Activated CD4-positive, alpha-beta memory T cell treated with anti-CD3 and anti-CD28 coated beads for 36 hours (primary cell): ENCODE data around the gene SUMO2. TPM values are rescaled to one million over a fixed set of nuclear protein-coding genes. Genes with fewer than 3 reads are reported as not detected.
"Not testable (repeated sequence)": the region's sequence is repeated elsewhere in the genome, so short reads cannot be mapped to it uniquely, and the experiment has no call there.

Source experiments
- CTCF ChIA-PET: fragments of 350-600 bp; sonication (Branson Sonifier 250); formaldehyde crosslinking; loops from one replicate; lab custom pipeline; 2021; ENCODE audit warnings: antibody characterized with exemption, inconsistent platforms; lab: Charles Lee
- POLR2A ChIA-PET: fragments of 350-600 bp; sonication (Branson Sonifier 250); formaldehyde crosslinking; loops from one replicate; lab custom pipeline; 2021; ENCODE audit warnings: antibody characterized with exemption; lab: Charles Lee
- DNase-seq: peaks from one replicate; pipeline ENCODE4 v3.0.0-alpha.2; 2020
- H3K27ac Mint-ChIP-seq: one replicate; pipeline ENCODE4 v1.8.0; 2021; ENCODE audit warnings: mixed read lengths
- H3K27me3 Mint-ChIP-seq: one replicate; pipeline ENCODE4 v1.8.0; 2021; ENCODE audit warnings: mixed read lengths
- H3K36me3 Mint-ChIP-seq: one replicate; pipeline ENCODE4 v1.8.0; 2021; ENCODE audit warnings: mixed read lengths
- H3K4me1 Mint-ChIP-seq: one replicate; pipeline ENCODE4 v1.8.0; 2021; ENCODE audit warnings: low read depth, mixed read lengths
- H3K4me3 Mint-ChIP-seq: one replicate; pipeline ENCODE4 v1.8.0; 2021; ENCODE audit warnings: mild to moderate bottlenecking, mixed read lengths
- H3K9me3 Mint-ChIP-seq: one replicate; pipeline ENCODE4 v1.8.0; 2021; ENCODE audit warnings: mixed read lengths
- intact Hi-C: fragments of 100-400 bp; cut with micrococcal nuclease; formaldehyde crosslinking; loops from one replicate; pipeline ENCODE4 v1.15.1; 2023
- total RNA-seq, 2 experiments: library from RNA; stranded (reverse); gene quantifications; one replicate each; pipeline ENCODE4 v1.2.3, GENCODE V29; 2021

Gene SUMO2
- total RNA-seq, 2 experiments from 2014 or later, result 610 to 612 TPM

- not testable (repeated sequence) for DNase-seq
- POLR2A ChIA-PET, result interaction anchor here (1.0 to 1.3 kb wide), 2 partner anchors 9 to 13 kb away, joined by 3 to 4 read pairs; no protein-coding TSS in a partner anchor
- CTCF ChIA-PET, result interaction anchor here (1.1 to 1.3 kb wide), 2 partner anchors 14 to 43 kb away, joined by 3 to 7 read pairs; no protein-coding TSS in a partner anchor
Measured at GRCh38 chr17:75158480-75158879, 24.3 kb downstream of the SUMO2 start.

GRCh38 chr17:75155191-75155601, 27.6 kb downstream of the SUMO2 start:
- Mint-ChIP-seq H3K4me1 (peaks cover 31% of the 10 kb centered on the region), H3K4me3 (no peak overlapping the region), H3K36me3 (peaks cover 11% of the 10 kb centered on the region), H3K27me3 (no peaks in the 10 kb centered on the region), H3K27ac (peak overlapping the region; percentile 86), H3K9me3 (no peaks in the 10 kb centered on the region)
- ChIA-PET CTCF (interaction anchor here (1.0 to 1.5 kb wide), 2 partner anchors 17 to 142 kb away, joined by 3 to 6 read pairs; partner anchors contain the start of gene MRPL58), POLR2A (interaction anchor here (0.6 to 1.5 kb wide), 9 partner anchors 10 to 143 kb away, joined by 3 to 11 read pairs (median 6); partner anchors contain the start of genes MRPL58 and NT5C)
- intact Hi-C loops, result loop anchor here (2.0 kb wide), 2 partner anchors 28 to 40 kb away; partner anchors contain the start of gene SUMO2
- no peak for DNase-seq

More at GRCh38 chr17:75158480-75158879, 24.3 kb downstream of the SUMO2 start:
- H3K27ac Mint-ChIP-seq, H3K9me3 Mint-ChIP-seq, H3K36me3 Mint-ChIP-seq, H3K4me3 Mint-ChIP-seq, H3K27me3 Mint-ChIP-seq, intact Hi-C loops: not testable (repeated sequence)
- H3K4me1 Mint-ChIP-seq, result peaks cover 10% of the 10 kb centered on the region

- intact Hi-C loops, result loop anchor here (1.0 to 5.0 kb wide), 5 partner anchors 28 to 107 kb away; partner anchors contain the start of genes ATP5PD, GGA3, KCTD2 and MRPS7
- peak within 1 kb of the TSS; percentile 86 for H3K27ac Mint-ChIP-seq
- POLR2A ChIA-PET, result interaction anchor here (0.6 to 1.5 kb wide), 12 partner anchors 9 to 143 kb away, joined by 3 to 11 read pairs (median 4); partner anchors contain the start of genes ARMC7, MIF4GD, MRPL58 and NT5C
- peak within 1 kb of the TSS; percentile 95 for H3K4me3 Mint-ChIP-seq
- CTCF ChIA-PET, result interaction anchor here (1.0 to 1.5 kb wide), 3 partner anchors 17 to 142 kb away, joined by 3 to 6 read pairs (median 3); partner anchors contain the start of gene MRPL58
- H3K9me3 Mint-ChIP-seq, result no peaks in the 10 kb centered on the region
- H3K27me3 Mint-ChIP-seq, result no peaks in the 10 kb centered on the region
- H3K4me1 Mint-ChIP-seq, result peaks cover 34% of the 10 kb centered on the region
- DNase-seq, result peak; percentile 99
- peaks cover 11% of the 10 kb centered on the region for H3K36me3 Mint-ChIP-seq
Measured at GRCh38 chr17:75154195-75155106, 28.3 kb downstream of the SUMO2 start, which contains the start of gene JPT1. Gene JPT1 (minus strand): TSS chr17:75154512. CDS start chr17:75154397, 115 bp downstream.

GRCh38 chr17:75153780-75154194, 29.0 kb downstream of the SUMO2 start:
- Mint-ChIP-seq H3K36me3 (peaks cover 11% of the 10 kb centered on the region), H3K27me3 (no peaks in the 10 kb centered on the region), H3K27ac (peak overlapping the region; percentile 86), H3K4me1 (peaks cover 34% of the 10 kb centered on the region), H3K9me3 (no peaks in the 10 kb centered on the region), H3K4me3 (peak overlapping the region; percentile 95)
- intact Hi-C loops, result loop anchor here (1.0 to 5.0 kb wide), 5 partner anchors 29 to 108 kb away; partner anchors contain the start of genes ATP5PD, GGA3, KCTD2 and MRPS7
- ChIA-PET CTCF (interaction anchor here (1.0 to 1.5 kb wide), 2 partner anchors 18 to 48 kb away, joined by 3 to 6 read pairs; no protein-coding TSS in a partner anchor), POLR2A (interaction anchor here (1.0 to 1.5 kb wide), 6 partner anchors 8 to 142 kb away, joined by 3 to 11 read pairs (median 4); partner anchors contain the start of genes ARMC7, MIF4GD, MRPL58 and SLC16A5)
- DNase-seq, result peak; percentile 51

- H3K27ac Mint-ChIP-seq, result peak overlapping the region; percentile 86
- H3K27me3 Mint-ChIP-seq, result no peaks in the 10 kb centered on the region
- H3K9me3 Mint-ChIP-seq, result no peaks in the 10 kb centered on the region
- ChIA-PET CTCF (no interaction called here), POLR2A (interaction anchor here (1.1 kb wide), 1 partner anchor 22 kb away, joined by 7 read pairs; the partner anchor contains the start of gene NT5C)
- peak; percentile 55 for DNase-seq
- intact Hi-C loops, result loop anchor here (5.0 kb wide), 2 partner anchors 86 to 106 kb away; partner anchors contain the start of genes ATP5PD and KCTD2
- H3K4me1 Mint-ChIP-seq, result peaks cover 38% of the 10 kb centered on the region
- peak overlapping the region; percentile 95 for H3K4me3 Mint-ChIP-seq
- peaks cover 17% of the 10 kb centered on the region for H3K36me3 Mint-ChIP-seq
Measured at GRCh38 chr17:75152922-75153779, 29.6 kb downstream of the SUMO2 start.

GRCh38 chr17:75152523-75152921, 30.2 kb downstream of the SUMO2 start:
- Mint-ChIP-seq H3K4me1 (peaks cover 38% of the 10 kb centered on the region), H3K27me3 (no peaks in the 10 kb centered on the region), H3K9me3 (no peaks in the 10 kb centered on the region), H3K36me3 (peaks cover 24% of the 10 kb centered on the region), H3K4me3 (peak overlapping the region; percentile 95), H3K27ac (peak overlapping the region; percentile 86)
- DNase-seq, result no peak
- intact Hi-C loops, result loop anchor here (5.0 kb wide), 2 partner anchors 85 to 105 kb away; partner anchors contain the start of genes ATP5PD and KCTD2
- ChIA-PET POLR2A (interaction anchor here (1.1 kb wide), 1 partner anchor 22 kb away, joined by 7 read pairs; the partner anchor contains the start of gene NT5C), CTCF (no interaction called here)

- H3K27me3 Mint-ChIP-seq, result no peaks in the 10 kb centered on the region
- H3K9me3 Mint-ChIP-seq, result no peaks in the 10 kb centered on the region
- no peak for DNase-seq
- peaks cover 30% of the 10 kb centered on the region for H3K36me3 Mint-ChIP-seq
- H3K4me1 Mint-ChIP-seq, result peaks cover 38% of the 10 kb centered on the region
- intact Hi-C loops, result loop anchor here (5.0 kb wide), 2 partner anchors 85 to 105 kb away; partner anchors contain the start of genes ATP5PD and KCTD2
- ChIA-PET CTCF (interaction anchor here (0.7 to 2.0 kb wide), 3 partner anchors 22 to 38 kb away, joined by 3 to 11 read pairs (median 3); no protein-coding TSS in a partner anchor), POLR2A (no interaction called here)
- peak overlapping the region; percentile 86 for H3K27ac Mint-ChIP-seq
- H3K4me3 Mint-ChIP-seq, result peak overlapping the region; percentile 95
Measured at GRCh38 chr17:75151930-75152329, 30.8 kb downstream of the SUMO2 start.

- H3K27ac Mint-ChIP-seq, result no peak overlapping the region
- H3K4me3 Mint-ChIP-seq, result no peak overlapping the region
- CTCF ChIA-PET, result interaction anchor here (0.8 to 3.0 kb wide), 5 partner anchors 17 to 54 kb away, joined by 3 to 17 read pairs (median 7); partner anchors contain the start of gene NT5C
- peaks cover 27% of the 10 kb centered on the region for H3K4me1 Mint-ChIP-seq
- intact Hi-C loops, result no loop called here
- peaks cover 44% of the 10 kb centered on the region for H3K36me3 Mint-ChIP-seq
- no peaks in the 10 kb centered on the region for H3K27me3 Mint-ChIP-seq
- H3K9me3 Mint-ChIP-seq, result no peaks in the 10 kb centered on the region
- no peak for DNase-seq
- POLR2A ChIA-PET, result interaction anchor here (0.6 kb wide), 1 partner anchor 11 kb away, joined by 3 read pairs; no protein-coding TSS in a partner anchor
Measured at GRCh38 chr17:75147878-75148546, 34.7 kb downstream of the SUMO2 start.

GRCh38 chr17:75146592-75146991, 36.2 kb downstream of the SUMO2 start:
- Mint-ChIP-seq H3K4me1 (peaks cover 14% of the 10 kb centered on the region), H3K9me3 (no peaks in the 10 kb centered on the region), H3K27me3 (no peaks in the 10 kb centered on the region), H3K27ac (no peak overlapping the region), H3K4me3 (no peak overlapping the region), H3K36me3 (peaks cover 42% of the 10 kb centered on the region)
- CTCF ChIA-PET, result interaction anchor here (1.1 to 2.0 kb wide), 2 partner anchors 32 to 186 kb away, joined by 3 to 20 read pairs; no protein-coding TSS in a partner anchor
- POLR2A ChIA-PET, result interaction anchor here (0.6 to 1.7 kb wide), 2 partner anchors 8 to 103 kb away, joined by 3 to 11 read pairs; partner anchors contain the start of gene JPT1
- DNase-seq, result no peak
- intact Hi-C loops, result no loop called here
